ENCODE measurements around the gene PEX6. TPM values are rescaled to one million over a fixed set of nuclear protein-coding genes. Genes with fewer than 3 reads are reported as not detected.

PEX6 gene
- total and polyA plus RNA-seq, 2 of the 13 experiments (the other 11 are each of a cell fraction or from before 2014, with no cell fraction given) = 5.1 to 6.7 TPM

DNA sequence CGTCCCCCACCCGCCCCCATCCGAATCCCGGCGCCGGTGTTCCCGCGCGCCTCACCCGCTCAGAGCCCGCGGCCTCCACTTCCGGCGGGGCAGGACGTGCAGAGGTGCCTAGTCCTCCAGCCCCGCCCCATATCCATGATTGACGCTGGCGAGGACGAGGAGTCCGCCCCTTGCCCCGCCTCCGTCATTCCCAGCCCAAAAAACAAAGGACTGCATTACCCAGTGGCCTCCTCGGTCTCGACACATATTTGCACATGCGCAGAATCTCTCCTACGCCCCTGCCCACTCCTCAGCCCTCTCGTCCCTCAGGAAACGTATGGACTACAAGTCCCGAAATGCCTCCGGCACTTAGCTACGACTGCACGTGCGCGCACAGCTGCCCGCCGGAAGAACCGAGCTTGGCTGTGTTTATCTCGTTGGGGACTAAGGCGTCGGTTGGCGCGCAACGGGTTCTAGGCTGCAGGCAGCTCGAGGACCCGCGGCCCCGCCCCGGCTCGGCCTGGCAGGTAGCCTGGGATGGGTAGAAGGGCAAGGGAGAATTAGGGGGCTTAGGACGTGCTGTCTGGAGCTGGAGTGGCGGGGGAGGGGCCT, 35.0 kb upstream of the PEX6 start, which contains the start of the genes KLHDC3 and MEA1 (continued):
- TF ChIP-seq, protein P1, sequence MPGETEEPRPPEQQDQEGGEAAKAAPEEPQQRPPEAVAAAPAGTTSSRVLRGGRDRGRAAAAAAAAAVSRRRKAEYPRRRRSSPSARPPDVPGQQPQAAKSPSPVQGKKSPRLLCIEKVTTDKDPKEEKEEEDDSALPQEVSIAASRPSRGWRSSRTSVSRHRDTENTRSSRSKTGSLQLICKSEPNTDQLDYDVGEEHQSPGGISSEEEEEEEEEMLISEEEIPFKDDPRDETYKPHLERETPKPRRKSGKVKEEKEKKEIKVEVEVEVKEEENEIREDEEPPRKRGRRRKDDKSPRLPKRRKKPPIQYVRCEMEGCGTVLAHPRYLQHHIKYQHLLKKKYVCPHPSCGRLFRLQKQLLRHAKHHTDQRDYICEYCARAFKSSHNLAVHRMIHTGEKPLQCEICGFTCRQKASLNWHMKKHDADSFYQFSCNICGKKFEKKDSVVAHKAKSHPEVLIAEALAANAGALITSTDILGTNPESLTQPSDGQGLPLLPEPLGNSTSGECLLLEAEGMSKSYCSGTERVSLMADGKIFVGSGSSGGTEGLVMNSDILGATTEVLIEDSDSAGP (CRISPR knock-in tag; IDR thresholded peaks at IDR 0.05; ENCODE audit: borderline replicate concordance) = no peak; the same call in none of the 2 replicates
- TF ChIP-seq POLR2G (IDR thresholded peaks at IDR 0.05; ENCODE audit: low read depth, low read length) (peak; percentile 87), HDAC2 (CRISPR knock-in tag; IDR thresholded peaks at IDR 0.05) (peak; percentile 72; the same call in 1 of the 2 replicates), FLYWCH1 (CRISPR knock-in tag; IDR thresholded peaks at IDR 0.05) (no peak), TSC22D2 (CRISPR knock-in tag; IDR thresholded peaks at IDR 0.05; ENCODE audit: borderline replicate concordance) (0 out of 2 replicates have a peak, but pooled peaks have one; percentile 76), ZBTB40 (IDR thresholded peaks at IDR 0.05) (0 out of 2 replicates have a peak, but pooled peaks have one; percentile 16), ZBTB40 (CRISPR knock-in tag; IDR thresholded peaks at IDR 0.05) (peak; percentile 34; the same call in 1 of the 2 replicates), ZNF543 (CRISPR knock-in tag; IDR thresholded peaks at IDR 0.05) (0 out of 2 replicates have a peak, but pooled peaks have one; percentile 45), ZNF607 (CRISPR knock-in tag; IDR thresholded peaks at IDR 0.05; ENCODE audit: borderline replicate concordance) (peak; percentile 80; the same call in 1 of the 2 replicates), ZBTB44 (CRISPR knock-in tag; IDR thresholded peaks at IDR 0.05) (no peak), PAXIP1 (CRISPR knock-in tag; conservative IDR thresholded peaks at IDR 0.05) (peak; percentile 42; the same call in 1 of the 2 replicates)
- TF ChIP-seq, protein P2, sequence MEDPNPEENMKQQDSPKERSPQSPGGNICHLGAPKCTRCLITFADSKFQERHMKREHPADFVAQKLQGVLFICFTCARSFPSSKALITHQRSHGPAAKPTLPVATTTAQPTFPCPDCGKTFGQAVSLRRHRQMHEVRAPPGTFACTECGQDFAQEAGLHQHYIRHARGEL (CRISPR knock-in tag; IDR thresholded peaks at IDR 0.05) = no peak

Data from HepG2 (cell line).